HEK293T (cell line): ENCODE results near the gene PTMA.

Experiments used
- BHLHE40 ChIP-seq: fragments of 450-650 bp; IDR thresholded peaks from 2 replicates; pipeline ENCODE4 v1.6.1; 2016; ENCODE audit warnings: mild to moderate bottlenecking, moderate library complexity, borderline replicate concordance
- ELF4 ChIP-seq: fragments of 450-650 bp; IDR thresholded peaks from 2 replicates; pipeline ENCODE4 v1.6.1; 2017; ENCODE audit warnings: antibody characterized with exemption
- FOXA1 ChIP-seq: fragments of 450-650 bp; IDR thresholded peaks from 2 replicates; pipeline ENCODE4 v1.6.1; 2016; ENCODE audit warnings: mild to moderate bottlenecking

DNA sequence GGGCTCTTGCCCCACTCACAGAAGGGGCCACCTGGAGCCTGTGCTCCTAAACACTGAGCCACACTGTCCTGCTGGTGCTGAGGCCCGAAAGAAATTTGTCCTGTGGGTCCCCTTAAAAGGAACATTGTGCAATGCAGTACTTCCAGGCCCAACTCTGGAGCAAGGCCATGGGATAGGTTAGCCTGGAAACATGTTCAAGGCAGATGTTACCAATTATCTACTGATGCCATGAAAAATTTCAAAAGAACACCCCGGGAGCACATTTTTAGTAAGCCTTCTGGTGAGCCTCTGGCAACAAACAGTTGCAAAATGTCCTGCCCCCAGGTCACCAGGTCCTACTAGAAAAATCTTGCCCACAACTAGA, 12.3 kb upstream of the PTMA start:
- TF ChIP-seq BHLHE40, result no peak
- TF ChIP-seq FOXA1, result no peak
- no peak for TF ChIP-seq ELF4
